Retina (tissue), 1 donor: ENCODE results near the gene STK11IP.

ENCODE experiments used
- DNase-seq: peaks from one replicate; pipeline ENCODE4 v3.0.0-alpha.2; 2016

The STK11IP gene

GRCh38 chr2:219658196-219658846 lies 60.7 kb downstream of the STK11IP start:
- no peak for DNase-seq

- no peak for DNase-seq
Measured at GRCh38 chr2:219658874-219659273, 61.2 kb downstream of the STK11IP start.

GRCh38 chr2:219661197-219661954 lies 63.7 kb downstream of the STK11IP start:
- DNase-seq: no peak

GRCh38 chr2:219661955-219662395 lies 64.3 kb downstream of the STK11IP start:
- DNase-seq: no peak

GRCh38 chr2:219662566-219662965 lies 64.9 kb downstream of the STK11IP start:
- DNase-seq: no peak

GRCh38 chr2:219663116-219663762 lies 65.6 kb downstream of the STK11IP start:
- DNase-seq: no peak

GRCh38 chr2:219664041-219664440 lies 66.4 kb downstream of the STK11IP start:
- no peak for DNase-seq

- no peak for DNase-seq
Measured at GRCh38 chr2:219664944-219665343, 67.3 kb downstream of the STK11IP start.

GRCh38 chr2:219665926-219666325 lies 68.3 kb downstream of the STK11IP start:
- DNase-seq: no peak
